ENCODE data around the gene KMT2D. TPM values are rescaled to one million over a fixed set of nuclear protein-coding genes. Genes with fewer than 3 reads are reported as not detected.

Gene KMT2D
- total RNA-seq, 2 donors from 2014 or later: 137 to 139 TPM

- ATAC-seq: no peak
- H3K9me3 ChIP-seq (ENCODE audit: control insufficient read depth, low read length, poor library complexity, severe bottlenecking): no peaks in the 10 kb centered on the region
- Mint-ChIP-seq H3K4me1 (peaks cover 58% of the 10 kb centered on the region), H3K4me3 (peak overlapping the region; percentile 39), H3K36me3 (ENCODE audit: low read depth) (peaks cover 21% of the 10 kb centered on the region), H3K27ac (peak overlapping the region; percentile 32), H3K27me3 (no peaks in the 10 kb centered on the region)
- no peak for DNase-seq
These were observed 6.1 kb downstream of the KMT2D start for GRCh38 chr12:49054524-49054923.

- H3K36me3 Mint-ChIP-seq (ENCODE audit: low read depth): peaks cover 21% of the 10 kb centered on the region
- ATAC-seq (no peak), DNase-seq (no peak)
- H3K4me1 Mint-ChIP-seq: peaks cover 55% of the 10 kb centered on the region
- H3K27ac Mint-ChIP-seq: peak overlapping the region; percentile 32
- no peak overlapping the region for H3K4me3 Mint-ChIP-seq
- H3K27me3 Mint-ChIP-seq: no peaks in the 10 kb centered on the region
- no peaks in the 10 kb centered on the region for H3K9me3 ChIP-seq (ENCODE audit: control insufficient read depth, low read length, poor library complexity, severe bottlenecking)
These were observed 6.5 kb downstream of the KMT2D start for GRCh38 chr12:49054096-49054495.

- DNase-seq (no peak), ATAC-seq (no peak)
- H3K9me3 ChIP-seq (ENCODE audit: control insufficient read depth, low read length, poor library complexity, severe bottlenecking): no peaks in the 10 kb centered on the region
- peaks cover 41% of the 10 kb centered on the region for H3K4me1 Mint-ChIP-seq
- H3K27ac Mint-ChIP-seq: peak overlapping the region; percentile 63
- H3K4me3 Mint-ChIP-seq: no peak overlapping the region
- peaks cover 21% of the 10 kb centered on the region for H3K36me3 Mint-ChIP-seq (ENCODE audit: low read depth)
- H3K27me3 Mint-ChIP-seq: no peaks in the 10 kb centered on the region
These were observed 8.0 kb downstream of the KMT2D start for GRCh38 chr12:49052451-49053208.

- Mint-ChIP-seq H3K36me3 (ENCODE audit: low read depth) (peaks cover 21% of the 10 kb centered on the region), H3K27ac (peak overlapping the region; percentile 63), H3K4me3 (no peak overlapping the region), H3K4me1 (peaks cover 34% of the 10 kb centered on the region), H3K27me3 (no peaks in the 10 kb centered on the region)
- H3K9me3 ChIP-seq (ENCODE audit: control insufficient read depth, low read length, poor library complexity, severe bottlenecking): no peaks in the 10 kb centered on the region
- no peak for DNase-seq
- no peak for ATAC-seq
These were observed 8.7 kb downstream of the KMT2D start for GRCh38 chr12:49051777-49052438.

GRCh38 chr12:49051373-49051764 is 9.2 kb downstream of the KMT2D start:
- no peak overlapping the region for H3K4me3 Mint-ChIP-seq
- DNase-seq (no peak), ATAC-seq (no peak)
- peaks cover 29% of the 10 kb centered on the region for H3K4me1 Mint-ChIP-seq
- H3K9me3 ChIP-seq (ENCODE audit: control insufficient read depth, low read length, poor library complexity, severe bottlenecking): no peaks in the 10 kb centered on the region
- H3K36me3 Mint-ChIP-seq (ENCODE audit: low read depth): peaks cover 21% of the 10 kb centered on the region
- H3K27me3 Mint-ChIP-seq: no peaks in the 10 kb centered on the region
- peak overlapping the region; percentile 63 for H3K27ac Mint-ChIP-seq

GRCh38 chr12:49050507-49051372 is 9.9 kb downstream of the KMT2D start:
- H3K36me3 Mint-ChIP-seq (ENCODE audit: low read depth): peaks cover 19% of the 10 kb centered on the region
- H3K27ac Mint-ChIP-seq: no peak overlapping the region
- ATAC-seq: no peak
- no peak for DNase-seq
- no peaks in the 10 kb centered on the region for H3K9me3 ChIP-seq (ENCODE audit: control insufficient read depth, low read length, poor library complexity, severe bottlenecking)
- peaks cover 22% of the 10 kb centered on the region for H3K4me1 Mint-ChIP-seq
- H3K27me3 Mint-ChIP-seq: no peaks in the 10 kb centered on the region
- H3K4me3 Mint-ChIP-seq: no peak overlapping the region

- Mint-ChIP-seq H3K4me1 (peaks cover 13% of the 10 kb centered on the region), H3K4me3 (no peak overlapping the region), H3K27ac (no peak overlapping the region), H3K36me3 (ENCODE audit: low read depth) (peaks cover 18% of the 10 kb centered on the region), H3K27me3 (no peaks in the 10 kb centered on the region)
- ATAC-seq: no peak
- H3K9me3 ChIP-seq (ENCODE audit: control insufficient read depth, low read length, poor library complexity, severe bottlenecking): no peaks in the 10 kb centered on the region
- DNase-seq: no peak
These were observed 10.9 kb downstream of the KMT2D start for GRCh38 chr12:49049566-49050224.

GRCh38 chr12:49048953-49049352 is 11.6 kb downstream of the KMT2D start:
- Mint-ChIP-seq H3K27me3 (no peaks in the 10 kb centered on the region), H3K4me3 (no peak overlapping the region), H3K27ac (no peak overlapping the region), H3K4me1 (peaks cover 8% of the 10 kb centered on the region), H3K36me3 (ENCODE audit: low read depth) (peaks cover 17% of the 10 kb centered on the region)
- DNase-seq (no peak), ATAC-seq (no peak)
- H3K9me3 ChIP-seq (ENCODE audit: control insufficient read depth, low read length, poor library complexity, severe bottlenecking): no peaks in the 10 kb centered on the region

GRCh38 chr12:49046129-49046895 is 14.3 kb downstream of the KMT2D start:
- peaks cover 7% of the 10 kb centered on the region for H3K4me1 Mint-ChIP-seq
- no peaks in the 10 kb centered on the region for H3K9me3 ChIP-seq (ENCODE audit: control insufficient read depth, low read length, poor library complexity, severe bottlenecking)
- H3K27ac Mint-ChIP-seq: no peak overlapping the region
- DNase-seq (no peak), ATAC-seq (no peak)
- H3K27me3 Mint-ChIP-seq: no peaks in the 10 kb centered on the region
- H3K4me3 Mint-ChIP-seq: no peak overlapping the region
- peaks cover 13% of the 10 kb centered on the region for H3K36me3 Mint-ChIP-seq (ENCODE audit: low read depth)

GRCh38 chr12:49044660-49045059 is 15.9 kb downstream of the KMT2D start:
- DNase-seq: no peak
- H3K4me1 Mint-ChIP-seq: peaks cover 6% of the 10 kb centered on the region
- no peak for ATAC-seq
- no peaks in the 10 kb centered on the region for H3K27me3 Mint-ChIP-seq
- no peak overlapping the region for H3K4me3 Mint-ChIP-seq
- peaks cover 6% of the 10 kb centered on the region for H3K36me3 Mint-ChIP-seq (ENCODE audit: low read depth)
- H3K9me3 ChIP-seq (ENCODE audit: control insufficient read depth, low read length, poor library complexity, severe bottlenecking): no peaks in the 10 kb centered on the region
- H3K27ac Mint-ChIP-seq: peak overlapping the region; percentile 53

- Mint-ChIP-seq H3K4me1 (peaks cover 7% of the 10 kb centered on the region), H3K27me3 (no peaks in the 10 kb centered on the region), H3K36me3 (ENCODE audit: low read depth) (peaks cover 7% of the 10 kb centered on the region), H3K27ac (peak overlapping the region; percentile 86), H3K4me3 (no peak overlapping the region)
- no peaks in the 10 kb centered on the region for H3K9me3 ChIP-seq (ENCODE audit: control insufficient read depth, low read length, poor library complexity, severe bottlenecking)
- ATAC-seq (peak; percentile 93), DNase-seq (peak; percentile 66 to 82 (median 67))
These were observed 16.7 kb downstream of the KMT2D start for GRCh38 chr12:49043856-49044258.

- Mint-ChIP-seq H3K4me3 (no peak overlapping the region), H3K27me3 (no peaks in the 10 kb centered on the region), H3K36me3 (ENCODE audit: low read depth) (peaks cover 9% of the 10 kb centered on the region), H3K27ac (peak overlapping the region; percentile 86), H3K4me1 (peaks cover 8% of the 10 kb centered on the region)
- DNase-seq (no peak), ATAC-seq (no peak)
- H3K9me3 ChIP-seq (ENCODE audit: control insufficient read depth, low read length, poor library complexity, severe bottlenecking): no peaks in the 10 kb centered on the region
These were observed 17.4 kb downstream of the KMT2D start for GRCh38 chr12:49043241-49043640.

All from T-helper 17 cell (primary cell).